Measurements from ENCODE around the gene ASIC3. TPM values are rescaled to one million over a fixed set of nuclear protein-coding genes. Genes with fewer than 3 reads are reported as not detected.

ASIC3 gene
- polyA plus RNA-seq, 3 donors: 2.0 TPM; not detected in 2

GRCh38 chr7:151033864-151034249 lies 14.5 kb upstream of the ASIC3 start:
- Mint-ChIP-seq H3K36me3 (peaks cover 34 to 39% of the 10 kb centered on the region in 2 donors), H3K9me3 (peaks cover 0 to 1% (median 0%) of the 10 kb centered on the region in 7 donors), H3K27ac (no peak overlapping the region), H3K4me3 (no peak overlapping the region), H3K4me1 (peaks cover 14% of the 10 kb centered on the region), H3K27me3 (ENCODE audit: low read depth in 3 of 3) (no peaks in the 10 kb centered on the region)
- Histone ChIP-seq H3K79me2 (ENCODE audit: insufficient read depth, low read length) (peaks cover 1% of the 10 kb centered on the region), H3K4me3 (replicated peaks in 1 of 3; ENCODE audit: low read depth in 2 of 3, low read length in 3 of 3) (no peak overlapping the region), H3K27me3 (ENCODE audit: control insufficient read depth in 2 of 2, insufficient read depth in 2 of 2, low read length in 2 of 2) (no peaks in the 10 kb centered on the region), H3K9me3 (replicated peaks in 1 of 2; ENCODE audit: control insufficient read depth in 1 of 2, insufficient read depth in 1 of 2, low read length in 2 of 2) (no peaks in the 10 kb centered on the region), H3K36me3 (replicated peaks in 1 of 2; ENCODE audit: control insufficient read depth in 1 of 2, insufficient read depth in 2 of 2, low read length in 2 of 2) (peaks cover 31 to 34% of the 10 kb centered on the region in 2 donors), H3K4me1 (ENCODE audit: control insufficient read depth in 1 of 2, insufficient read depth in 2 of 2, low read length in 2 of 2) (peaks cover 5 to 9% of the 10 kb centered on the region in 2 donors), H2AFZ (ENCODE audit: insufficient read depth, low read depth, low read length, poor library complexity, severe bottlenecking) (no peak overlapping the region), H3K27ac (ENCODE audit: low read depth in 1 of 2, low read length in 2 of 2) (no peak overlapping the region), H4K20me1 (ENCODE audit: insufficient read depth, low read length) (no peaks in the 10 kb centered on the region), H3K4me2 (replicated peaks; ENCODE audit: extremely low read depth, low read length, poor library complexity, severe bottlenecking) (no peak overlapping the region), H3K9ac (ENCODE audit: insufficient read depth, low read length, poor library complexity, severe bottlenecking) (no peak overlapping the region)
- DNase-seq: no peak
- intact Hi-C loops (cut with micrococcal nuclease): loop anchor here in 1 of 2 donors (10.0 kb wide), 1 partner anchor 61 kb away; no protein-coding TSS in a partner anchor
- TF ChIP-seq, protein P1, sequence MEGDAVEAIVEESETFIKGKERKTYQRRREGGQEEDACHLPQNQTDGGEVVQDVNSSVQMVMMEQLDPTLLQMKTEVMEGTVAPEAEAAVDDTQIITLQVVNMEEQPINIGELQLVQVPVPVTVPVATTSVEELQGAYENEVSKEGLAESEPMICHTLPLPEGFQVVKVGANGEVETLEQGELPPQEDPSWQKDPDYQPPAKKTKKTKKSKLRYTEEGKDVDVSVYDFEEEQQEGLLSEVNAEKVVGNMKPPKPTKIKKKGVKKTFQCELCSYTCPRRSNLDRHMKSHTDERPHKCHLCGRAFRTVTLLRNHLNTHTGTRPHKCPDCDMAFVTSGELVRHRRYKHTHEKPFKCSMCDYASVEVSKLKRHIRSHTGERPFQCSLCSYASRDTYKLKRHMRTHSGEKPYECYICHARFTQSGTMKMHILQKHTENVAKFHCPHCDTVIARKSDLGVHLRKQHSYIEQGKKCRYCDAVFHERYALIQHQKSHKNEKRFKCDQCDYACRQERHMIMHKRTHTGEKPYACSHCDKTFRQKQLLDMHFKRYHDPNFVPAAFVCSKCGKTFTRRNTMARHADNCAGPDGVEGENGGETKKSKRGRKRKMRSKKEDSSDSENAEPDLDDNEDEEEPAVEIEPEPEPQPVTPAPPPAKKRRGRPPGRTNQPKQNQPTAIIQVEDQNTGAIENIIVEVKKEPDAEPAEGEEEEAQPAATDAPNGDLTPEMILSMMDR (IDR thresholded peaks at IDR 0.05): no peak
- 88% methylated on average over 3 of the region's 5 CpGs for WGBS (ENCODE audit: insufficient coverage)

DNA sequence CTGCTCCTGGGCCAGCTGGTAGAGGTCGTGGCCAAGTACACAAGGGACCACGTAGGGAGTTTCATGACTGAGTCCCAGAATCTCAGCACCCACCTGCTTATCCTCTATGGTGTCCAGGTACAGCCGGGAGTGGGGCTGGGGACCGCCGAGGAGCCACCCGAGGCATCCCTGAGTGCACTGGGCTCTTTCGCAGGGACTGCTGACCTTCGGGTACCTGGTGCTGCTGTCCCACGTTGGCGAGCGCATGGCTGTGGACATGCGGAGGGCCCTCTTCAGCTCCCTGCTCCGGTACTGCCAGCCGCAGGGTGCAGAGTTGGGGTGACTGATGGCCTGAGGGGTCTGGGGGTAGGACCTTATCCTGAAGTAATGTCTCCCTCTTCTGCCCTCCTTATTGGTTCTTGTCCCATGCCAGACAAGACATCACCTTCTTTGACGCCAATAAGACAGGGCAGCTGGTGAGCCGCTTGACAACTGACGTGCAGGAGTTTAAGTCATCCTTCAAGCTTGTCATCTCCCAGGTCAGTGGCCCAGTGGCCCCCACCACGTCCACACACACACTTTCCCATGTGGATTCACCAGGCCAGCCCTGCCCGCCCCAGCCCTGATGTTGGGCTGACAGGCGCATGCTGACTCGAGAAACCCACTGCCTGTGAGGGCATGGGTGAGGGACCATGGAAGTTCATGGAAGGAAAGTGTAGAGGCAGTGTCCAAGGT lies 13.9 kb upstream of the ASIC3 start:
- H3K4me1 Mint-ChIP-seq: peaks cover 16% of the 10 kb centered on the region
- Histone ChIP-seq H3K27ac (ENCODE audit: low read depth in 1 of 2, low read length in 2 of 2) (no peak overlapping the region), H3K79me2 (ENCODE audit: insufficient read depth, low read length) (no peaks in the 10 kb centered on the region), H3K4me3 (replicated peaks in 1 of 3; ENCODE audit: low read depth in 2 of 3, low read length in 3 of 3) (no peak overlapping the region), H3K4me2 (replicated peaks; ENCODE audit: extremely low read depth, low read length, poor library complexity, severe bottlenecking) (no peak overlapping the region), H3K9ac (ENCODE audit: insufficient read depth, low read length, poor library complexity, severe bottlenecking) (no peak overlapping the region), H3K27me3 (ENCODE audit: control insufficient read depth in 2 of 2, insufficient read depth in 2 of 2, low read length in 2 of 2) (no peaks in the 10 kb centered on the region), H3K4me1 (ENCODE audit: control insufficient read depth in 1 of 2, insufficient read depth in 2 of 2, low read length in 2 of 2) (peaks cover 8 to 9% of the 10 kb centered on the region in 2 donors), H3K36me3 (replicated peaks in 1 of 2; ENCODE audit: control insufficient read depth in 1 of 2, insufficient read depth in 2 of 2, low read length in 2 of 2) (peaks cover 31 to 34% of the 10 kb centered on the region in 2 donors), H3K9me3 (replicated peaks in 1 of 2; ENCODE audit: control insufficient read depth in 1 of 2, insufficient read depth in 1 of 2, low read length in 2 of 2) (no peaks in the 10 kb centered on the region), H4K20me1 (ENCODE audit: insufficient read depth, low read length) (no peaks in the 10 kb centered on the region), H2AFZ (ENCODE audit: insufficient read depth, low read depth, low read length, poor library complexity, severe bottlenecking) (no peak overlapping the region)
- peaks cover 0 to 1% (median 0%) of the 10 kb centered on the region in 7 donors for H3K9me3 Mint-ChIP-seq
- over 99% methylated on average over 12 of the region's 21 CpGs for WGBS (ENCODE audit: insufficient coverage)
- intact Hi-C loops (cut with micrococcal nuclease): loop anchor here in 1 of 2 donors (10.0 kb wide), 1 partner anchor 60 kb away; no protein-coding TSS in a partner anchor
- DNase-seq: no peak
- H3K36me3 Mint-ChIP-seq: peaks cover 34 to 39% of the 10 kb centered on the region in 2 donors
- TF ChIP-seq, protein P1 (IDR thresholded peaks at IDR 0.05): no peak
- peaks cover 0 to 3% (median 0%) of the 10 kb centered on the region in 3 donors for H3K27me3 Mint-ChIP-seq (ENCODE audit: low read depth in 3 of 3)
- H3K27ac Mint-ChIP-seq: no peak overlapping the region
- no peak overlapping the region for H3K4me3 Mint-ChIP-seq
